HEK293T (cell line): ENCODE measurements around the gene OR10H2.

Source experiments
- CTCF ChIA-PET: fragments of 350-600 bp; formaldehyde crosslinking; extraction: SDS; loops from one replicate; lab custom pipeline; 2021; ENCODE audit warnings: antibody characterized with exemption, inconsistent platforms; lab: Yijun Ruan, JAX
- POLR2A ChIA-PET: fragments of 350-600 bp; formaldehyde crosslinking; extraction: SDS; loops from one replicate; lab custom pipeline; 2020; ENCODE audit warnings: antibody characterized with exemption, inconsistent platforms; lab: Yijun Ruan, JAX
- DNase-seq: peaks from one replicate; pipeline ENCODE4 v3.0.0; 2012; ENCODE audit warnings: mixed read lengths; ENCODE audit errors: extremely low spot score
- ARNT ChIP-seq: fragments of 450-650 bp; IDR thresholded peaks from 2 replicates; pipeline ENCODE4 v1.6.1; 2017; ENCODE audit warnings: mild to moderate bottlenecking
- BHLHE40 ChIP-seq: fragments of 450-650 bp; IDR thresholded peaks from 2 replicates; pipeline ENCODE4 v1.6.1; 2016; ENCODE audit warnings: mild to moderate bottlenecking, moderate library complexity, borderline replicate concordance
- CTBP1 ChIP-seq: fragments of 450-650 bp; IDR thresholded peaks from 2 replicates; pipeline ENCODE4 v1.6.1; 2016; ENCODE audit warnings: borderline replicate concordance
- ELF4 ChIP-seq: fragments of 450-650 bp; IDR thresholded peaks from 2 replicates; pipeline ENCODE4 v1.6.1; 2017; ENCODE audit warnings: antibody characterized with exemption
- FOXA1 ChIP-seq: fragments of 450-650 bp; IDR thresholded peaks from 2 replicates; pipeline ENCODE4 v1.6.1; 2016; ENCODE audit warnings: mild to moderate bottlenecking
- FOXK2 ChIP-seq: fragments of 450-650 bp; IDR thresholded peaks from 2 replicates; pipeline ENCODE4 v1.6.1; 2016; ENCODE audit warnings: mild to moderate bottlenecking
- FOXM1 ChIP-seq: fragments of 450-650 bp; IDR thresholded peaks from 2 replicates; pipeline ENCODE4 v1.6.1; 2017; ENCODE audit warnings: mild to moderate bottlenecking, borderline replicate concordance
- HDGF ChIP-seq: fragments of 450-650 bp; IDR thresholded peaks from 2 replicates; pipeline ENCODE4 v1.6.1; 2017; ENCODE audit warnings: antibody characterized with exemption, borderline replicate concordance
- L3MBTL2 ChIP-seq: fragments of 450-650 bp; conservative IDR thresholded peaks from 2 replicates; pipeline ENCODE4 v1.6.1; 2016; ENCODE audit warnings: mild to moderate bottlenecking
- LEF1 ChIP-seq: fragments of 450-650 bp; IDR thresholded peaks from 2 replicates; pipeline ENCODE4 v1.6.1; 2017; ENCODE audit warnings: mild to moderate bottlenecking, borderline replicate concordance
- NFRKB ChIP-seq: fragments of 450-650 bp; IDR thresholded peaks from 2 replicates; pipeline ENCODE4 v1.6.1; 2016; ENCODE audit warnings: mild to moderate bottlenecking, moderate library complexity
- PKNOX1 ChIP-seq: fragments of 450-650 bp; IDR thresholded peaks from 2 replicates; pipeline ENCODE4 v1.6.1; 2016
- SP1 ChIP-seq: fragments of 450-650 bp; IDR thresholded peaks from 2 replicates; pipeline ENCODE4 v1.6.1; 2017
- SUZ12 ChIP-seq: fragments of 450-650 bp; IDR thresholded peaks from 2 replicates; pipeline ENCODE4 v1.6.1; 2016; ENCODE audit warnings: mild to moderate bottlenecking
- TARDBP ChIP-seq: fragments of 450-650 bp; IDR thresholded peaks from 2 replicates; pipeline ENCODE4 v1.6.1; 2016
- ZNF384 ChIP-seq: fragments of 450-650 bp; IDR thresholded peaks from 2 replicates; pipeline ENCODE4 v1.6.1; 2016

The OR10H2 gene

GRCh38 chr19:15717809-15718208, 10.0 kb upstream of the OR10H2 start:
- ChIA-PET CTCF (no interaction called here), POLR2A (no interaction called here)
- DNase-seq, result no peak
- TF ChIP-seq TARDBP, result no peak
- TF ChIP-seq ZNF384, result no peak
- no peak for TF ChIP-seq FOXM1
- no peak for TF ChIP-seq CTBP1
- no peak for TF ChIP-seq SUZ12
- no peak for TF ChIP-seq ARNT
- no peak for TF ChIP-seq NFRKB
- TF ChIP-seq BHLHE40, result no peak
- no peak for TF ChIP-seq SP1
- TF ChIP-seq FOXA1, result no peak
- TF ChIP-seq LEF1, result no peak
- TF ChIP-seq FOXK2, result no peak
- no peak for TF ChIP-seq L3MBTL2
- no peak for TF ChIP-seq PKNOX1
- TF ChIP-seq ELF4, result no peak
- TF ChIP-seq HDGF, result no peak

GRCh38 chr19:15721268-15721667, 6.6 kb upstream of the OR10H2 start:
- TF ChIP-seq ZNF384 (no peak), ELF4 (no peak)
- ChIA-PET POLR2A (no interaction called here), CTCF (no interaction called here)
- no peak for DNase-seq

- ChIA-PET CTCF (no interaction called here), POLR2A (no interaction called here)
- TF ChIP-seq FOXK2 (no peak), ZNF384 (no peak), CTBP1 (no peak), FOXM1 (no peak), L3MBTL2 (no peak)
- DNase-seq, result no peak
Measured at GRCh38 chr19:15722956-15723355, 4.9 kb upstream of the OR10H2 start.

DNA sequence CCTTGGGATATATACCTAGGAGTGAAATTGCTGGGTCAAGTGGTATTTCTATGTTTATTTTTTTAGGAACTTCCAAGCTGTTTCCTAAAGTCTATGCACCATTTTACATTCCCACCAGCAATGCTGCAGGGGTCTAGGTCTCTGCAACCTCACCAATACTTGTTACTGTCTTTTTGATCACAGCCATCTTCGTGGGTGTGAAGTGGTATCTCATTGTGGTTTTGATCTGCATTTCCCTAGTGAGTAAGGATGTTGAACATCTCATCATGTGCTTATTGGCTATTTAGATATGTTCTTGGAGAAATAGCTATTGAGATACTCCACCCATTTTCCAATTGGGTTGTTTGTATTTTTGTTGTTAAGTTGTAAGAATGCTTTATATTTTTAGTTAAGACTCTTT, 2.7 kb downstream of the OR10H2 start:
- CTCF ChIA-PET, result no interaction called here
- POLR2A ChIA-PET, result no interaction called here
- TF ChIP-seq NFRKB, result no peak
- TF ChIP-seq BHLHE40, result no peak
- DNase-seq, result no peak

DNA sequence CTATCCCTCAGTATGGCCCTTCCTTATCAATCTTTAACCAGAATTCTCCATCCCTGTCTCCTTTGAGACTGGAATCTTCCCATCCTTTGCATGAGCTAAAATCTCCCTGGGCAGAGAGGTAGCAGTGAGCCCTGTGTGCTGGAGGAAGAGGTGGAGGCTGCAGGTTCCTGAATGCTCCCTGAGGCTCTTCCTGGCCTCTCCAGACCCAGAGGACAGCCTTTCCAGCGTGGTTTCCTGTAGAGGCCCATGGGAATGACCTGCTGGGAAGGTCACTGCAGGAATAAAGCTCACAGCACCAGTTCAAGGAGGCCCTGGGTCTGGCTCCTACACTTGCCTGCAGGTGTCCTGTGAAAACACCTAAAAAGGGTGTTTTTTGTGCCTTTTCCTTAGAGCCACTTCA, 4.6 kb downstream of the OR10H2 start:
- POLR2A ChIA-PET, result no interaction called here
- no peak for DNase-seq
- TF ChIP-seq L3MBTL2 (no peak), CTBP1 (no peak), FOXA1 (no peak), HDGF (no peak), BHLHE40 (no peak), ELF4 (no peak)
- CTCF ChIA-PET, result no interaction called here

DNA sequence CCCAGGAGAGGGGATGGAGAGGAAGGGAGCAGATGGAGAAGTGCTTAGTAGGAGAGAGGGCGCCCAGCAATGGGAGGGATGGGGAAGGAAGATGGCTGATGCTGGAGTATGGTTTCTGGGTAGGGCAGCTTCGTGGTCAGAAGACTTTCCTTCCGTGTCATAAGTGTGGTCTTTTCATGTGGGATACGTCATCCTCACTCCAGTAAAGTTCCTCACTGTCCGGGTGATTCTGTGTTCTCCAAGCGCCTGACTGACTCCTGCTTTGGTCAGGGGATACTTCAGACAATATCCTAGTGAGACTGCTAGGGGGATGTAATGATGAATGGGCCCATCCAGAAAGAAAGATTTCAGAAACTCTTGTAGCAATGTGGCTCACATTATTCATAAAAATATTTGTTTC, 6.1 kb downstream of the OR10H2 start:
- ChIA-PET CTCF (no interaction called here), POLR2A (interaction anchor here (0.9 kb wide), 1 partner anchor 124 kb away, joined by 4 read pairs; no protein-coding TSS in a partner anchor)
- no peak for DNase-seq
- no peak for TF ChIP-seq BHLHE40
- TF ChIP-seq HDGF, result no peak
- TF ChIP-seq NFRKB, result no peak
- no peak for TF ChIP-seq ELF4
- no peak for TF ChIP-seq SUZ12
- TF ChIP-seq ARNT, result no peak
- TF ChIP-seq CTBP1, result no peak
- TF ChIP-seq TARDBP, result no peak
- no peak for TF ChIP-seq L3MBTL2
- no peak for TF ChIP-seq PKNOX1
- TF ChIP-seq ZNF384, result no peak
- no peak for TF ChIP-seq FOXK2
- no peak for TF ChIP-seq FOXA1
- TF ChIP-seq LEF1, result no peak
- no peak for TF ChIP-seq FOXM1
- TF ChIP-seq SP1, result no peak

GRCh38 chr19:15737722-15738121, 9.9 kb downstream of the OR10H2 start, which contains the start of gene OR10H3:
OR10H3 (plus strand) TSS chr19:15737985; CDS start chr19:15741393, 3,408 bp downstream.
- no peak for DNase-seq
- ChIA-PET POLR2A (no interaction called here), CTCF (no interaction called here)
- TF ChIP-seq L3MBTL2, result no peak
- no peak for TF ChIP-seq LEF1
- no peak for TF ChIP-seq PKNOX1
- no peak for TF ChIP-seq ZNF384
- TF ChIP-seq BHLHE40, result no peak
- no peak for TF ChIP-seq NFRKB
- no peak for TF ChIP-seq FOXK2
- TF ChIP-seq ARNT, result no peak
- TF ChIP-seq SUZ12, result no peak
- TF ChIP-seq SP1, result no peak
- TF ChIP-seq ELF4, result no peak
- TF ChIP-seq HDGF, result no peak
- TF ChIP-seq FOXA1, result no peak
- no peak for TF ChIP-seq CTBP1

GRCh38 chr19:15740785-15741184, 13.0 kb downstream of the OR10H2 start:
- POLR2A ChIA-PET, result no interaction called here
- TF ChIP-seq FOXK2 (no peak), L3MBTL2 (no peak), LEF1 (no peak), FOXM1 (no peak), TARDBP (no peak), SP1 (no peak), FOXA1 (no peak)
- no peak for DNase-seq
- CTCF ChIA-PET, result no interaction called here
